Thymus (tissue), 14 donors: ENCODE results near the gene ADPRH. TPM values are rescaled to one million over a fixed set of nuclear protein-coding genes. Genes with fewer than 3 reads are reported as not detected.

ENCODE experiments used
- DNase-seq, 9 donors: peaks; one replicate each; pipeline ENCODE4 v3.0.0-alpha.2; 2013; ENCODE audit warnings: low spot score in 9 of 9, low read depth in 6 of 9, missing footprints in 1 of 9
- H3K27ac ChIP-seq, 2 donors: one replicate each; pipeline ENCODE4 v1.5.1; 2013; ENCODE audit warnings: control low read depth in 1 of 2, low read depth in 1 of 2, low read length in 1 of 2, mild to moderate bottlenecking in 1 of 2, moderate library complexity in 1 of 2
- H3K27me3 ChIP-seq, 2 donors: one replicate each; pipeline ENCODE4 v1.5.1; 2013; ENCODE audit warnings: low read length in 1 of 2; ENCODE audit not compliant: control insufficient read depth in 2 of 2, insufficient read depth in 1 of 2
- H3K36me3 ChIP-seq, 2 donors: one replicate each; pipeline ENCODE4 v1.5.1; 2013; ENCODE audit warnings: low read length in 1 of 2, mild to moderate bottlenecking in 1 of 2, moderate library complexity in 1 of 2; ENCODE audit not compliant: control insufficient read depth in 2 of 2, insufficient read depth in 2 of 2
- H3K4me1 ChIP-seq, 2 donors: one replicate each; pipeline ENCODE4 v1.5.1; 2013; ENCODE audit warnings: low read length in 2 of 2; ENCODE audit not compliant: control insufficient read depth in 2 of 2, insufficient read depth in 2 of 2
- H3K4me3 ChIP-seq, 2 donors: one replicate each; pipeline ENCODE4 v1.5.1; 2013; ENCODE audit warnings: low read length in 2 of 2, control low read depth in 1 of 2, mild to moderate bottlenecking in 1 of 2
- H3K9me3 ChIP-seq, 2 donors: one replicate each; pipeline ENCODE4 v1.5.1; 2013; ENCODE audit warnings: low read length in 1 of 2, mild to moderate bottlenecking in 1 of 2; ENCODE audit not compliant: control insufficient read depth in 2 of 2, insufficient read depth in 1 of 2
- WGBS: extraction: QIAGEN DNeasy Blood & Tissue Kit; methylation state at CpG from one replicate; pipeline ENCODE4 v1.1.7; 2013; 5-methylcytosine and 5-hydroxymethylcytosine counted together
- long read RNA-seq, 10 donors: transcript quantifications; one replicate each; lab custom pipeline, GENCODE V29; 2026
- polyA plus RNA-seq: library from polyadenylated mRNA; stranded (reverse); fragments of 200-250 nt; gene quantifications from one replicate; pipeline ENCODE4 v1.2.3, GENCODE V29; 2013
- total RNA-seq: library from RNA; stranded (reverse); fragments of 120-200 nt; gene quantifications from one replicate; pipeline ENCODE4 v1.2.4, GENCODE V29; 2013
- donor health status: healthy.

The ADPRH gene
- 2.5 TPM for total RNA-seq
- polyA plus RNA-seq: 8.2 TPM
- long read RNA-seq, donor 1: 0 reads
- long read RNA-seq, donor 2, partial matches to known transcripts: 0 of 1 reads
- long read RNA-seq, donor 2, other reads (novel, unspliced or antisense): 0 of 1 reads
- long read RNA-seq, donor 3, partial matches to known transcripts: 0 of 3 reads
- long read RNA-seq, donor 3, other reads (novel, unspliced or antisense): 0 of 3 reads
- long read RNA-seq, donor 4: 0 reads
- long read RNA-seq, donor 5, partial matches to known transcripts: 0 of 1 reads
- long read RNA-seq, donor 5, other reads (novel, unspliced or antisense): 0 of 1 reads
- long read RNA-seq, donor 6, partial matches to known transcripts: 0 of 1 reads
- long read RNA-seq, donor 6, other reads (novel, unspliced or antisense): 0 of 1 reads
- long read RNA-seq, donor 7: 0 reads
- long read RNA-seq, donor 8: 0 reads
- long read RNA-seq, donor 9: 0 reads
- long read RNA-seq, donor 10, partial matches to known transcripts: 0 of 1 reads
- long read RNA-seq, donor 10, other reads (novel, unspliced or antisense): 0 of 1 reads

- Histone ChIP-seq H3K9me3 (no peaks in the 10 kb centered on the region), H3K4me3 (peak within 1 kb of the TSS; percentile 44 to 64), H3K27ac (peak within 1 kb of the TSS; percentile 64 to 82), H3K4me1 (peaks cover 0 to 13% of the 10 kb centered on the region in 2 donors), H3K36me3 (no peaks in the 10 kb centered on the region), H3K27me3 (peaks cover 0 to 10% of the 10 kb centered on the region in 2 donors)
- 2% methylated on average over 68 of the region's 68 CpGs for WGBS
- peak in 7 of 9 donors; percentile 22 to 66 (median 31) for DNase-seq
Observed at GRCh38 chr3:119579366-119580066, at the start of gene ADPRH. Gene ADPRH (plus strand): TSS chr3:119579492. CDS start chr3:119582170, 2,678 bp downstream.

- Histone ChIP-seq H3K4me3 (no peak overlapping the region), H3K9me3 (no peaks in the 10 kb centered on the region), H3K36me3 (peaks cover 0 to 3% of the 10 kb centered on the region in 2 donors), H3K4me1 (no peaks in the 10 kb centered on the region), H3K27ac (no peak overlapping the region), H3K27me3 (no peaks in the 10 kb centered on the region)
- DNase-seq: no peak
Observed at GRCh38 chr3:119529883-119530282, 49.4 kb upstream of the ADPRH start.

GRCh38 chr3:119530456-119530855, 48.8 kb upstream of the ADPRH start:
- Histone ChIP-seq H3K4me3 (no peak overlapping the region), H3K36me3 (no peaks in the 10 kb centered on the region), H3K9me3 (no peaks in the 10 kb centered on the region), H3K27ac (no peak overlapping the region), H3K27me3 (no peaks in the 10 kb centered on the region), H3K4me1 (no peaks in the 10 kb centered on the region)
- no peak for DNase-seq
- WGBS: 97% methylated on average over 2 of the region's 2 CpGs

- Histone ChIP-seq H3K36me3 (no peaks in the 10 kb centered on the region), H3K9me3 (no peaks in the 10 kb centered on the region), H3K4me3 (no peak overlapping the region), H3K27me3 (no peaks in the 10 kb centered on the region), H3K27ac (no peak overlapping the region), H3K4me1 (no peaks in the 10 kb centered on the region)
- WGBS: 96% methylated on average over 4 of the region's 4 CpGs
- no peak for DNase-seq
Observed at GRCh38 chr3:119531151-119531550, 48.1 kb upstream of the ADPRH start.

GRCh38 chr3:119534296-119534695, 45.0 kb upstream of the ADPRH start:
- no peak overlapping the region for H3K27ac ChIP-seq
- no peak for DNase-seq
- 100% methylated on average over 1 of the region's 1 CpG for WGBS
- no peaks in the 10 kb centered on the region for H3K4me1 ChIP-seq
- H3K9me3 ChIP-seq: no peaks in the 10 kb centered on the region
- no peaks in the 10 kb centered on the region for H3K27me3 ChIP-seq
- H3K36me3 ChIP-seq: no peaks in the 10 kb centered on the region
- no peak overlapping the region for H3K4me3 ChIP-seq

GRCh38 chr3:119536757-119537156, 42.5 kb upstream of the ADPRH start:
- Histone ChIP-seq H3K4me1 (no peaks in the 10 kb centered on the region), H3K4me3 (no peak overlapping the region), H3K9me3 (no peaks in the 10 kb centered on the region), H3K36me3 (no peaks in the 10 kb centered on the region), H3K27ac (no peak overlapping the region), H3K27me3 (no peaks in the 10 kb centered on the region)
- 98% methylated on average over 4 of the region's 4 CpGs for WGBS
- DNase-seq: no peak

- DNase-seq: no peak
- H3K4me3 ChIP-seq: no peak overlapping the region
- no peaks in the 10 kb centered on the region for H3K27me3 ChIP-seq
- 97% methylated on average over 1 of the region's 1 CpG for WGBS
- H3K27ac ChIP-seq: no peak overlapping the region
- H3K36me3 ChIP-seq: no peaks in the 10 kb centered on the region
- no peaks in the 10 kb centered on the region for H3K9me3 ChIP-seq
- H3K4me1 ChIP-seq: no peaks in the 10 kb centered on the region
Observed at GRCh38 chr3:119538772-119539171, 40.5 kb upstream of the ADPRH start.

- WGBS: 95% methylated on average over 3 of the region's 3 CpGs
- Histone ChIP-seq H3K27me3 (no peaks in the 10 kb centered on the region), H3K9me3 (no peaks in the 10 kb centered on the region), H3K36me3 (no peaks in the 10 kb centered on the region), H3K27ac (no peak overlapping the region), H3K4me1 (no peaks in the 10 kb centered on the region), H3K4me3 (no peak overlapping the region)
- no peak for DNase-seq
Observed at GRCh38 chr3:119541547-119541946, 37.7 kb upstream of the ADPRH start.

GRCh38 chr3:119542168-119542767, 37.0 kb upstream of the ADPRH start:
- Histone ChIP-seq H3K4me3 (no peak overlapping the region), H3K4me1 (no peaks in the 10 kb centered on the region), H3K9me3 (no peaks in the 10 kb centered on the region), H3K36me3 (no peaks in the 10 kb centered on the region), H3K27ac (no peak overlapping the region), H3K27me3 (no peaks in the 10 kb centered on the region)
- 94% methylated on average over 2 of the region's 2 CpGs for WGBS
- no peak for DNase-seq
